Left colon (tissue), 2 donors: ENCODE data around the gene SUOX. TPM values are rescaled to one million over a fixed set of nuclear protein-coding genes. Genes with fewer than 3 reads are reported as not detected.

ENCODE experiments used
- ATAC-seq: fragments of 200-7000 bp; cut with Tn5 transposase; one replicate; pipeline ENCODE4 v1.9.1; 2020; ENCODE audit warnings: mild to moderate bottlenecking, moderate library complexity
- DNase-seq, 2 donors: peaks; one replicate each; pipeline ENCODE4 v3.0.0-alpha.2; 2020
- intact Hi-C, 2 donors: fragments of 100-400 bp; cut with DNase I in 1 of 2; cut with micrococcal nuclease in 1 of 2; formaldehyde crosslinking; loops; one replicate each; pipeline versions ENCODE4 v1.11.2 to v1.14.0; 2022; cut with DNase I, micrococcal nuclease
- total RNA-seq, 2 donors: library from RNA; stranded (reverse); fragmentation: NEBNext Ultra II Directional; extraction: Animal tissue kit (Norgen Biotek cat#: 25700); gene quantifications; one replicate each; pipeline ENCODE4 v1.2.1, GENCODE V29; 2021
- donor health status: DM: no; HTN: no; CAD: no.
- donor health status: DM: yes; HTN: yes; CAD: no.

Gene SUOX
- total RNA-seq, 2 donors from 2014 or later: 24.1 to 24.4 TPM

- DNase-seq (no peak), ATAC-seq (peak; percentile 64)
- intact Hi-C loops: no loop called here
Observed at GRCh38 chr12:56010111-56010570, 13.1 kb downstream of the SUOX start.

GRCh38 chr12:56011509-56012090 lies 14.5 kb downstream of the SUOX start:
- ATAC-seq (no peak), DNase-seq (no peak)
- intact Hi-C loops: no loop called here

- no peak for DNase-seq
Observed at GRCh38 chr12:56013482-56013881, 16.4 kb downstream of the SUOX start.

GRCh38 chr12:56014205-56014604 lies 17.1 kb downstream of the SUOX start:
- DNase-seq: no peak
- intact Hi-C loops: no loop called here
- peak; percentile 36 for ATAC-seq

More at GRCh38 chr12:56013482-56013881, 16.4 kb downstream of the SUOX start:
- intact Hi-C loops: no loop called here
- ATAC-seq: peak; percentile 50

GRCh38 chr12:56017181-56017580 lies 20.1 kb downstream of the SUOX start:
- intact Hi-C loops: no loop called here
- DNase-seq (no peak), ATAC-seq (no peak)

GRCh38 chr12:56018356-56018755 lies 21.3 kb downstream of the SUOX start:
- ATAC-seq: no peak
- intact Hi-C loops: no loop called here

GRCh38 chr12:56020423-56021184 lies 23.5 kb downstream of the SUOX start, which contains the start of gene IKZF4:
IKZF4 (plus strand) TSS chr12:56021043; CDS start chr12:56021494, 451 bp downstream.
- DNase-seq (peak; percentile 50 to 53), ATAC-seq (peak; percentile 19)
- intact Hi-C loops: no loop called here

More at GRCh38 chr12:56018356-56018755, 21.3 kb downstream of the SUOX start:
- no peak for DNase-seq

- intact Hi-C loops: no loop called here
- DNase-seq (no peak), ATAC-seq (no peak)
Observed at GRCh38 chr12:56021889-56022497, 24.9 kb downstream of the SUOX start.

- intact Hi-C loops: no loop called here
- ATAC-seq: no peak
- DNase-seq: no peak
Observed at GRCh38 chr12:56028511-56029165, 31.6 kb downstream of the SUOX start.

GRCh38 chr12:56029166-56029519 lies 32.1 kb downstream of the SUOX start:
- peak; percentile 11 for ATAC-seq
- intact Hi-C loops: no loop called here

GRCh38 chr12:56029666-56030293 lies 32.7 kb downstream of the SUOX start:
- intact Hi-C loops: no loop called here
- peak in 1 of 2 donors; percentile 56 for DNase-seq
- peak; percentile 89 for ATAC-seq

More at GRCh38 chr12:56029166-56029519, 32.1 kb downstream of the SUOX start:
- no peak for DNase-seq

- intact Hi-C loops: no loop called here
- ATAC-seq: no peak
- no peak for DNase-seq
Observed at GRCh38 chr12:56031987-56032386, 34.9 kb downstream of the SUOX start.

- intact Hi-C loops: loop anchor here in 1 of 2 donors (5.0 kb wide), 1 partner anchor 37 kb away; the partner anchor contains the start of gene SUOX
- ATAC-seq: no peak
Observed at GRCh38 chr12:56034586-56035332, 37.7 kb downstream of the SUOX start.

GRCh38 chr12:56037161-56037560 lies 40.1 kb downstream of the SUOX start:
- ATAC-seq (no peak), DNase-seq (no peak)
- intact Hi-C loops: loop anchor here in 1 of 2 donors (5.0 kb wide), 1 partner anchor 40 kb away; the partner anchor contains the start of gene SUOX

More at GRCh38 chr12:56034586-56035332, 37.7 kb downstream of the SUOX start:
- no peak for DNase-seq

GRCh38 chr12:56038022-56038655 lies 41.1 kb downstream of the SUOX start:
- intact Hi-C loops: loop anchor here in 1 of 2 donors (5.0 kb wide), 1 partner anchor 41 kb away; the partner anchor contains the start of gene SUOX
- DNase-seq: no peak
- no peak for ATAC-seq

GRCh38 chr12:56040151-56040550 lies 43.1 kb downstream of the SUOX start:
- DNase-seq: no peak
- intact Hi-C loops: no loop called here
- no peak for ATAC-seq

- peak in 1 of 2 donors; percentile 27 for DNase-seq
- intact Hi-C loops: no loop called here
- ATAC-seq: no peak
Observed at GRCh38 chr12:56040963-56041551, 44.0 kb downstream of the SUOX start.
